GM18868 (cell line): ENCODE data around the gene SPTBN2.

Experiments
- ATAC-seq: cut with Tn5 transposase; IDR thresholded peaks from one replicate; pipeline ENCODE4 v1.9.1; 2021; ENCODE audit warnings: mild to moderate bottlenecking, moderate library complexity; ENCODE audit not compliant: unreplicated experiment

SPTBN2 gene

DNA sequence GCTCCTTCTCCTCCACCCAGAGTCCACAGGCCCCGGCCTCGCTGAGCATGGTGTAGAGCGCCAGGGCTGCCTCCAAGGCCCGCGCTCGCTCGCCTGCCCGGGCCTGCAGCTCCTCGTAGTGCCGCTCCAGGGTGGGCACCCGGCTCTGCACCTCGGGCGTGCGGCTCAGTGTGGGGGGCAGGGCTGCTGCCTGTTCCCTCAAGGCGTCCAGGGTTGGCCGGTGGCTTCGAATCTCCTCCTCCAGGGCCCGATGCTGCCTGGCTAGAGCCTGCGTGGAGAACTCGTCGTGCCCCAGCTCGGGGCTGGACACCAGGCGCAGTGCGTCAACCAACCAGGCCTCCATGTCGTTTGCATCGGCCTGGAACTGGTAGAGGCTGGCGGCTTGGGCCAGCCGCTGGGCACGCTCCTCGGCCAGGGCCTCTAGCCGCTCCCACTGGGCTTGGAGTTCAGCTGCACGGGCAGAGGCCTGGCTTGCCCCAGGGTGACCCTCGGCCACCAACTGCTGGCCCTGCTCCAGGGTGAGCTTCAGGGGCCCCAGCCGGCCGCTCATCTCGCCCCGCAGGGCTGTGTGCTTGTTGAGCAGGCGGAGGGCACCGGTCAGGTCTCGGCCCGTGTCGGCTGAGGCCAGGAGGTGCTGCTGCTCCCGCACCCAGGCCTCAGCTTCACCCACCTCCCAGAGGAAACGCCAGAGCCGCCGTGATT is 24.2 kb downstream of the SPTBN2 start:
- ATAC-seq, result no peak

DNA sequence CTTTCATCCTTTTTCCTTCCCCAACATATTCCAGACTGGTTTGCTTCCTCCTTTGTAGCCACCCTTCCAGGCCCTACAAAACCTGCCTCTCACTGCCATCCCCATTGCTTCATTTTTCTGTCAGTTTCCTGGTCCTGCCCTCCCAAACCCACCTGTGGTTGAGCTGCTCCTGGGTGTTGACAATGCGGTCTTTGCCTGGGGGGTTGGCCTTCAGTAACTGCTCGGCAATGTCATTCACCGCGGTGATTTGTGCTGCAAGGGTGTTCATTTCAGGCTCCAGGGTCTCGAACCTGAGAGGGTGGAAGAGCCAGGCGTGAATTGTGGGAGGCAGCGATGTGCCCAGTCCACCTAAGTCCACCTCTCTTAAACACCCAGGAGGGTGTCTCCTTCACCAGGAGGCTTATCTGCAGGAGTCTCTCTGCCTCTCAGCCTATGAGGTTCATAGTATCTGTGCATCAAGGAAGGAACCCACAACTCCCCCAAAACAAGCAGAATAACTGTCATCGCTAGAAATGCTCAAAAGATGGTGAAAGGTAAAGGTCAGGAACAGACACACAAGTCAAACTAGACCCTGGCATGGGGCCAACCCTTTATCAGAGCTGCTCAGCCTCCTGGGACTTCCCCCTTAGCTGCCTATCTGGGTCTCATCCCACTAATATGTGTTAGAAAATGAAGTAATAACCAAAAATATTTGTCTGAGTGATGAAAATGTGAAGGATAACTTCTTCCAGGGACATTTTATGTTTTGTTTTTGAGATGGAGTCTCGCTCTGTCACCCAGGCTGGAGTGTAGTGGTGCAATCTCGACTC is 27.4 kb downstream of the SPTBN2 start:
- ATAC-seq, result no peak

DNA sequence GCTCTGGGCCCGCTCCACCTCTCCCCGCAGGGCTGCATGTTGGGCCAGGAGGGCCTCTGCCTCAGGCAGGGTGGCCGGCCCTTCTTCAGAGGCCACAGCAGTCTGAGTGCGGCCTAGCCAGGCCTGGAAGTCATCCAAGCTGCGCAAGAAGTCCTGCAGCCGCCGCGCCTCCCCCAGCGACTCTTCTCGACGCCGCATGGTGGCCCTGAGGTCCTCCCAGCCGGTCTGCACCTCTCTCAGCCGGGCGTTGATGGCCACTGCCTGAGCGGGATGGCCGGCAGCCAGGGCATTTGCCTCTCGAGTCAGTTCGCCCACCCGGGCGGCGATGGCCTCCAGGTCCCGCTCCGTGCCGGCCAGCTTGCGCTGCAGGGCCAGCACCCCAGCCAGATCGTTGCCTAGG is 28.3 kb downstream of the SPTBN2 start:
- ATAC-seq, result no peak

DNA sequence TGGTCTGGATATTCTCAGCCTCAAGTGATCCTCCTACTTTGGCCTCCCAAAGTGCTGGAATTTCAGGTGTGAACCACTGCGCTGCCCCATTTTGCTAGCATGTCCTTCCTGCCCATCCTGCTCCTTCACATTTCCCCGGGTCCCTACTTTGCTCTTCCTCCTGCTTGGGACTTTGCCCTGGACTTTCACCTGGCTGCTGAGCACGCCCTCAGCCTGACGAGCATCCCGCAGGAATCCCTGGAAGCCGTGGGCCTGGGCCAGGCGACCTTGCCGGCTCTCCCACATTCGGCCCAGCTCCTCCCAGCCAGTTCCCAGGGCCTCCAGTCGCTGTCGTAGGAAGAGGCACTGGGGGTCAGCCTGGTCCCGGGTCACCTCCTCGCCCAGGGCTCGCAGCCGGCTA is 28.7 kb downstream of the SPTBN2 start:
- no peak for ATAC-seq

DNA sequence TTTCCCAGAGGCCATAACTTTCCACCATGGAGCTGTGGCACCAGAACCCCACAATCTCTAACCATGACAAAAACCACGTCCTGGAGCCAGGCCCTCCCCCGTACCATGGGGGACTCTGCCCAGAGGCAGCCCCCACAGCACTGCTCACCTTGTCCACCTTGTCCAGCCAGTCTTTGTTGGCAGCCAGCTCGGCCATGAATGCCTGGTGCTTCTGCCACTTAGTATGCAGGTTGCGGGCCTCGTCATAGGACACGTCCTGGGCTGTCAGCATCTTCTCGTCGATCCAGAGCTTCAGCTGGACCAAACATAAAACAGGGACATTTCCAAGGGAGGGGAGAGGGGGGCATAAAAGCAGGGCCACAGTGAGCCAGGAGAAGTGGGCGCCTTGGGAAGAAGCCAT is 30.5 kb downstream of the SPTBN2 start:
- no peak for ATAC-seq

DNA sequence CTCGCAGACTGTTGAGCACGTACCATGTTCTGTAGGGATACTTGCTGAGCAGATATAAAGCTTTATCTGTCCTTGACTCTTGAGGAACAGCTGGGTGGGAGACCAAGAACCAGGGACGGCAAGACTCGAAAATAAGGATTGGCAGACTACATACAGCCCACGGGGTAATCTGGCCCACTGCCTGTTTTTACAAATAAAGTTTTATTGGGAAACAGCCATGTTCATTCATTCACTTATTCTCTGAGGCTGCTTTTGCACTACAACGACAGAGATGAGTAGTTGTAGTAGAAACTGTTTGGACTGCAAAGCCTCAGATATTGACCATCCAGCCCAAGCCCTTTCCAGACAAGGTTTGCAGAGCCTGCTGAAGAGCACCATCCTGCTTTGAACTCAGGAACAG is 31.0 kb downstream of the SPTBN2 start:
- ATAC-seq, result no peak

DNA sequence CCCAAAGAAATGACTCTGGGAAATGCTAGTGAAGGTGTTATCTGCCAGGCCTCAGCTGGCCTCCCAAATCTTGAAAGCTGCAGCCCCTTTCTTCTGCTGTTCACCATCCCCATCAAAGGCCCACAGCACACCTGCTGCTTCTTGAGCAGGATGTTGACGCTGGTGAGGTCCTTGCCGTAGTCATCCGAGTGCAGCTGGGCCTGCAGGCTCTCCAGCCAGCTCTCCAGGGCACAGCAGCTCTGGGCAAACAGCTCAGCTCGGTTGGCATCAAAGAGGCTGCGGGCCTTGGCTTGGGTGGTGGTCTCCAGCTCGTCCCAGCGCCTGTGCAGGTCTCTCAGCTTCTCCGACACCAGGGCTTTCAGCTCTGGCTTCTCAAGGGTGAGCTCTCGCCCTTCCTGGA is 32.9 kb downstream of the SPTBN2 start:
- ATAC-seq, result no peak

DNA sequence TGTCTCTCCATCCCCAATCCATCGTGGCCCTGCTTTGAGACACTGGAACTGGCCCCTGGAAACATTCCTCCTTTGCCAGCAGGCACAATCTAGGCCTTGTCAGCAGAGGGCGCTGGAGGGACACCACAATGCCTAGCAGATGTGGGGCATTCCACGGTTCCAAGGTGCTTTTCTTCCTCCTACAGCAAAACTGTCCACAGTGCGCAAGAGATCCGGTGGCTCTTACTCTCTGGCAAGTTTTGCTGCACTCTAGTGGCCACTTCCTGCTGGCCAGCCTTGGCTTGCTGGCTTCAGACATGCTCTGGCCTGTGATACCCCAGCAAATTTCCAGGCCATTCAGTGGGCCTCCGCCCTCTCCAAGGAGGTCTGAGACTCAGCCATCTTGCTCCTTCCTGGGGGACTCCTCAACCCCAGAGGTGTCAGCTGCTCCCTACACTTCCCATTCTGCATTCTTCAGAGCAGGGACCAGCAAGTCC is 34.2 kb downstream of the SPTBN2 start:
- ATAC-seq, result peak; percentile 49

DNA sequence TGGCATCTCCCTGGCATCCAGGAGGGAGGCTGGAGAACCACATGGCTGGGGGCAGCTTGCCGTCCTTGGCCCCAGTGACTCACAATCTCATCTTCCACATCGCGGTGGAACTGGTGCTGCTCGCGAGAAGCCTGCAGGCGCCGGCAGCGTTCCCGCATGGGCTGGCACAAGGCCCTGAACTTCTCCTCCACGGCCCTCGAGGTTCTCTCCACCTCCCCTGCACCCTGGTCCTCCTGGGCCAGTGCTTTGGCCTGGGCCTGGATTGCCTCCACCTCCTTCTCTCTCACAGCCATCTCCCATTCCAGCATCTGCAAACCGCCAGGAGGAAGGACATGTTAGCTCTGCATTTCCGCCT is 35.0 kb downstream of the SPTBN2 start:
- no peak for ATAC-seq

DNA sequence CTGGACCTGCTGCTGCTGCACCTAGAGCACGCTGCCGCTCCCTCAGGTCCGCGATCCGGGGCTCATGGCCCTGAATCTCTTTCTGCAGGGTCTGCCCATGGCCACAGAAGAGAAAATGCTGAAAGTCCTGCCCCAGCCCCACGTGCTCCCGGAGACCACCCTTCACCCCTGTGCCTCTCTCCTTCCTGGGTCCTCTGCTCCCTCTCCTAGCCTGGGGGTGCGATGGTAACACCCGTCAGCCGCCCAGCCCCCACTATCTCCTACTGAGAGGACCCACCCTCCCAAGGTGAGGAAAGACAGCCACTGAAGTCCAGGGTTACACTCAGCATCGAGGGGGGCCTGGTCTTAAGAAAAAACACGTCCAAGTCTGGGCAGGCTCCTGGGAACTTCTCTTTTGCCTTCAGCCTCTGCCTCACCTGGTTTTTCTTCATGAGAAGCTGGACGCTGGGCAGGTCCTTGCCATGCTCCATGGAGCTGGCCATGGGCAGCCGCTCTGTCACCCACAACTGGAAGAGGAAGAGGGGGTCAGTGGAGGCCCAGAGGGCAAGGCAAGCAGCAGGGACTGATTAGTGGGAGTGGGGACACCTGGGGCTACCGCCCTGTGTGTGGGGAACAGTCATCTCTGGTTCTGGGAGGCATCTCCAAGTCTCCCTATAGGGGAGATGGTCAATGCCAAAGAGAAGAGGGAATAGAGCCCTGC is 35.5 kb downstream of the SPTBN2 start:
- no peak for ATAC-seq

DNA sequence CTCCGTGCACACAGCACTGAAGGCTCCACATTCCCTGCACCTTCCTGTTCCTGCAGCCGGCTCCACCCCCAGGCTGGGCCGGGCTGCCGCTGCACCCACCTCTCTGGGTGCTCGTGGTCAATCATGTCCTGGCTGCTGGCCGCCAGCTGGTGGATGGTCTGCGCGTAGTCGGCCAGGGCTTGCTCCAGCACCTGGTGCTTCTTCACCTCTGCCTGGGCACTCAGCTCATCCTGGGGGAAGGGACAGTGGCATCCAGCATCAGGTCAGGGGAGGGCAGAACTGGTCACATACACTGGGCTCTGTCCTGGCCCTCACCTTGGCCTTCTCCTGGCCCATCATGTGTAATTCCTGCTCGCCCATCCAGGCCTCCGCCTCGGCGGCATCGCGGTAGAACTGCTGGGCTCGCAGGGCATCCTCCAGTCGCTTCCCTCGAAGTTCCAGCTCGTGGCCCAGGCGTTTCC is 36.1 kb downstream of the SPTBN2 start:
- no peak for ATAC-seq

DNA sequence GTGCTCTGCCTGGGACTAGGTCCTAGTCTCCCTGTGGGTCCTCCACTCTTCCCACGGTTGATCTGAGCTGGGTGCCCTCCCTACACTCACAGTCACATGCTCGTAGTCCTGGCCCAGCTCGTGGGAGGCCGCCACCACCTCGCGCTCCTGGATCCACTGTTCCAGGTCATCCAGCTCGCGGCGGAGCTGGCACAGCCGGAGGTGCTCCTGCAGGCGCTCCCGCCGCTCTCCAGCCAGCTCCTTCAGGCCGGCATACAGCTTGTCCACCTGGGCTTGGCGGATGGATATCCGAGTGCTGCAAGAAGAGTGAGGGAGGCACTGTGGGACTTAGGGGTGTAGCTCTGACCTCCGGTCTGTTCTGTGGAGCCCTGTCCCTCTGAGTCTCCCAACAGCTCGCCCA is 36.6 kb downstream of the SPTBN2 start:
- no peak for ATAC-seq

DNA sequence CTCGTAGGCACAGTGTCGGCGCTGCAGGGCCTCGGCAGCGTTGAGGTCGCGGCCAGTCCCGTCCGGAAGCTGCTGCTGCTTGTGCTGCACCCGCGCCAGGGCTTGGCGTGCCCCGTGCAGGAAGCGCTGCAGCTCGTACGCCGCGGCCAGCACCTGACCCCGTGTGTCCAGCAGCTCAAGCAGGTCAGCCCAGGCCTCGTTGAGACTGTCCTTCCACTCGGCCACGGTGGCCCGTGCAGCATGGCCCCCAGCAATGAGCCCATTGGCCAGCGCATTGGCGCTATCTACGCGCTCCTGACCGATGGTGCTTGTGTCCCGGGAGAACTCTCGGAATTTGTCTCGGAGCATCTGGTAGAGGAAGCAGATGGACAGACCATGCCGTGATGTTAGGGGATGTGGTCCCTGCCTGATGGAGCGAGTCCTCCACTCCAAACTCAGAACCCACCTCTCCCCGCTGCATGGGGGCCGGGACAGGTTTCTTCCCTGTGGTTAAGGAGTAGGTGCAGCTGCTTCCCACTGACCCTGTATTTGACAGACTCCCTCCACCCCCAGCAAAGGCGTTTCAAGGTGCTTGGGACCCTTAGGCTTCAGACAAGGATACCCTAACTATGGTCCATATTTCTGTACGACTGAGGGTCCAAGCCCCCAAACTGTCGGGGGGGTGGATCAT is 37.6 kb downstream of the SPTBN2 start:
- no peak for ATAC-seq

DNA sequence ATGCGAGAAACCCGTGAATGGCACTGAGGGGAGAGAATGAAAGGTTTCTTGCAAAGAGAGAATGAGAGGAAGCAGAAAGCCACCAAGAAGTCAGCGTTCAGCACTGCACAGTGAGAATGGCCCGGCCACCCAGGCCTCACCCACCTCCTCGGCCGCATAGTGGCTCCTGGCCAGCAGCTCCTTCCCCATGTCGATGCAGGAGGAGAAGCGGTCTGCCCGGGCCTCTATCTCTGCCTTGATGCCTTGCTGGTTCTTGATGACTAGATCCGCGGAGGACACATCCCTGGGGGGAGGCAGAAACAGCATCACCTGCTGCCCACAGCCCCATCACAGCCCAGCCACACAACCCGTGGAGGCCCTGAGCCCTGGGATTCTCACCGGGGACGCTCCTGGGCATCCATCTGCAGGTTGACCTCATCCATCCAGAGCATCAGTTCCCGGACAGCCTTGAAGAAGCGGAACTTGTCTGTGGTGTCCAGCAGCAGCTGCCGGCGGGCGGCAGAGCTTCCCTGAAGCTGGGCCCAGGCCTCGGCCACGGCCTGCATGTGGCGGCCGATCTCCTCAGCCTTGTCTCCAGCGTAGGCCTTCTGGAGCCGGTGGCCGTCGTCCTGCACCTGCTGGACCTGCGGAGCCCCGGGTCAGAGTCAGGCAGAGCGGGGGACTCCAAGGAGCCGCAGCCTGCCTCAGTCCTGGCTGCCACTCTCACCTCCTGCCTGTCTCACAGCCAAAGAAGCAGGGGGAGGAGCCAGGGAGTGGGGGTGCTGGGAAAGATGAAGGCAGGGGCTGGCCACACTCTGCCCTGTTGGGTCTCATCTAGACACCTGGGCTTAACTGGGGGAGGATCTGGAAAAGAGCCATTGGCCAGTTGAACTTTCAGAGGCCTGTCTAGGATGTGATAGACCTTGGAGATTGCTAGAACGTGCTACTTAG is 39.1 kb downstream of the SPTBN2 start:
- ATAC-seq, result no peak

DNA sequence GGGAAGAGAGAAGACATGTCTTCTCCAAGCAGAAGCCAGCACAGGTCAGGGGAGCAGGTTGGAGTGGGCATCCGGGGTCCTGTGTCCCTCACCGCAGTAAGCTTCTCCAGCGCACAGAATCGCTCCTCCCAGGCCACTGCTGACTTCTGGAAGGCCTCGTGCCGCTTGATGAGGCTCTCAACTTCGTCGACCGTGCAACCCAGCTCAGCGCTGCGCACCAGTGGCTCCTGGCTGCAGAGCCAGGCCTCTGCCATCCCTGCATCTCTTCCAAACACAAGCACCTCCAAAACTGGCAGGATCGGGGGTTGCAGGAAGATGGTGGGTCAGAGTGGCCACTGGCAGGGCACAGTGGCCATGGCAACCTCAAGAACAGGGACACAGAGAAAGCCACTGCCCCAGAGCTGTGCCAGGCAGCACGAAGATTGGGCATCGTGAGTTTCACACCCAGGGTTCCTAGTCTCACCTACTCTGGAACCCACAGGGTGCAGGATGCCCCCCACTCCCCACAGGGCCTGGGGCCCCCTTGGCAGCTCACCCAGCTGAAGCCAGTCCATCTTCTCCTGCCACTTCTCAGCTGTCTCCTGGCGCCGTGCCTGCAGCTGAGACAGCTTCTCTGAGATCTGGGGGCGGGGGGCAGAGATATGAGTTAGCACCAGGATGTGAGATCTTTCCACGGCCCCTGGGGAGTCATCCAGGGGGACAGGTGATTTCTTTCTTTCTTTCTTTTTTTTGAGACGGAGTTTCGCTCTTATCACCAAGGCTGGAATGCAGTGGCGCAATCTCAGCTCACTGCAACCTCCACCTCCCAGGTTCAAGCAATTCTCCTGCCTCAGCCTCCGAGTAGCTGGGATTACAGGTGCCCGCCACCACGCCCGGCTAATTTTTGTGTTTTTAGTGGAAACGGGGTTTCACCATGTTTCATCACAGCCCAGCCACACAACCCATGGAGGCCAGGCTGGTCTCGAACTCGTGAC is 40.2 kb downstream of the SPTBN2 start:
- no peak for ATAC-seq

DNA sequence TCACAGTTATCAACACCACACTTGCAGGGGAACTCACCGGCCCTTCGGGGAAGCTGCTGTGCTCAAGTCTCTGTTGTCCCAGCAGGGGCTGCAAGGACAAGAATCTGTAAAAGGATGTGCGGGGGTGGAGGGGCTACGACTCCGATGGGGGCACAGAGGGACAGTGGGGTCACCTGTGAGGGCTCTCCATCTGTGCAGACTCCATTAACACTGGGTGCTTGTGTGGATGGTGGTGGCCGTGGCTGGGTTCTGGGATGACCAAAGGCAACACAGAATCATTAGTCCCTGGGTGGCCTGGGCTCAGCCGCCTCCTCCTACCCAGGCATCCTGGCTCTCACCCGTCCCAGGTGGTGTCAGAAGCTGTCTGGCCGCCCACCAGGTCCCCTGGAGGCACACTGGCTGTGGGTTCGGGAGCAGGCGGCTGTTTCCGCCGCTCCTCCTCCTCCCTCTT is 41.2 kb downstream of the SPTBN2 start:
- no peak for ATAC-seq

DNA sequence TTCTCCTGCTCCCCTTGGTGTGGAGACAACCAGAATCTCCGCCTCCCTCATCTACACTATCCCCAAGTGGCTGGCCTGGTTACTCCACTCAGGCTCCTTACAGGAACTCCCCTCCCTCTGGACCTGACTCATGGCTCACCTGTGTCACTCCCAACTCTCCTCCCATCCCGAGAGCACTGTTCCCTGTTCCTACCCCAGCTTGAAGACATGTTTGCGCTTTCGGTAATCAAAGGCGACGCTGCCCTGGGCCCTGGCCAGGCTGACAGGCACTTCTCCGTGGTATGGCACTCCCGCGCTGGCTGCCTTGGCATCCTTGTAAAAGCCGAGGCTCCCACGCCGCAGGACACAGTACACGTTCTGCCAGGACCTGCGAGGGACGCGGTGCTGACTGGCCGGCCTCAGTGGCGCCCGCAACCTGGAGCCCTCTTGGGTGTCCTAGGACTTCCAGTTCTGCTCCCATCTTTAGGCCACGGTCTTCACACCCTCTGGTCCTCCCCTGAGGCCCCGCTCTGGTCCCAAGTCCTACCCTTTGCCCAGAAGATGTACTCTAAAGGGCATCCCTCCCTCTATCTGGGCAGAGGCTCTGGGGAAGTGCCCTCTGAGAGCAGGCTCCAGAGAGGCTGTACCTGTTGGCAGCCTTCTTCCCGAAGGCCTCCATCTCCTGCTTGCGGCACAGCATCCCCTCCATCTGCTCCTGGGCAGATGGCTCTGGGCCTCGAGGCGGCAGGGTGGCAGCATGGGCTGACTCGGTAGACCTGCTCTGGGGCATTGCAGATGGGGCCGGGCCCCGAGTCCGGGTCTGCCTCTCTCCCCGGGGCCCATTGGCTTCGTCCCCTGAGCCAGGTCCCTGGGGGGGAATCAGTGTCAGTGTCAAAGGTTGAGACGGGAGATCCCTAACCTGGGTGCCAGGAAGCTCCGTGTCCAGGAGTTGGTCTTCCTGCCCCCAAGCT is 41.9 kb downstream of the SPTBN2 start:
- ATAC-seq, result no peak
